Hindlimb muscle (tissue), 1 donor: ENCODE results near the gene MORF4L1. TPM values are rescaled to one million over a fixed set of nuclear protein-coding genes. Genes with fewer than 3 reads are reported as not detected.
"Not testable (repeated sequence)": the region's sequence is repeated elsewhere in the genome, so short reads cannot be mapped to it uniquely, and the experiment has no call there.

Experiments used
- DNase-seq: peaks from one replicate; pipeline ENCODE4 v3.0.0-alpha.2; 2013
- polyA plus RNA-seq: library from polyadenylated mRNA; unstranded; fragments of 120-200 nt; gene quantifications from one replicate; pipeline ENCODE4 v1.2.1, GENCODE V29; 2013; ENCODE audit not compliant: insufficient read length

Gene MORF4L1
- polyA plus RNA-seq, 1 donor: 485 TPM

DNA sequence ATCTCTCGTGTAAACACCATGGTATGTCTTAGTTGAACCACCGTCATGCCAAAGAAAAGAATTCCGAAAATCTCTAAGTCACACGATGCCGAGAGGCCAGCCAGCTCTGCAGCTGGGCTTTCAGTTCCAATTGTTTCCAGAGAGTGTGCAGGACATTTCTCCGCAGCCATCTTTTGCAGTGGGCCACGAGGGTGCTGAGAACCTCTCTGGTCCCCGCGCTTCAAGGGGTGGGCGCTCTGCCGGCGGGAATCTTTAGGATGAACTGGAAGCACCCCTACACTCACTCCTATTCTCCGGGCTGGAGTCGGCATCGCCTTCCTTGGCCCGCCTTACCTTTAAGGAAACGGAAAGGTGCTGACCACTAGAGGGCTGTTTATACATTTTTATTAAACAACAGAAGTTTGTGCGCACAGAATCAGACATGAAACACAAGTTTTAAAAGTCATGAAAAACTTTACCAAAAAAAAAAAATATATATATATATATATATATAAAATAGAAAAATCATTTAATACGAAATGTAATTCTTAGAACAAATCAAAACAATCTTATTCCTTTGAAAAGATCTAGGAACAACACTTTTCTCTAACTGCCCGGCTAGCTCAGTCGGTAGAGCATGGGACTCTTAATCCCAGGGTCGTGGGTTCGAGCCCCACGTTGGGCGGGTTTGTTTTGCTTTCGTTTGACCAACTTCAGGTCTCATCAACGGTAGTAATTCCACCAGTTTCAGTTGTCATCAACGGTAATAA is 12.5 kb upstream of the MORF4L1 start:
- peak; percentile 71 for DNase-seq

- not testable (repeated sequence) for DNase-seq
Measured at GRCh38 chr15:78865585-78865984, 7.1 kb upstream of the MORF4L1 start.

GRCh38 chr15:78866031-78866430 is 6.7 kb upstream of the MORF4L1 start:
- DNase-seq: not testable (repeated sequence)

GRCh38 chr15:78866803-78867202 is 5.9 kb upstream of the MORF4L1 start:
- no peak for DNase-seq

- no peak for DNase-seq
Measured at GRCh38 chr15:78868366-78868765, 4.3 kb upstream of the MORF4L1 start.

- not testable (repeated sequence) for DNase-seq
Measured at GRCh38 chr15:78871483-78872127, 1.1 kb upstream of the MORF4L1 start.

- DNase-seq: peak; percentile 86
Measured at GRCh38 chr15:78872972-78873792, 492 bp downstream of the MORF4L1 start.

- peak; percentile 35 for DNase-seq
Measured at GRCh38 chr15:78873793-78874765, 1.4 kb downstream of the MORF4L1 start.

DNA sequence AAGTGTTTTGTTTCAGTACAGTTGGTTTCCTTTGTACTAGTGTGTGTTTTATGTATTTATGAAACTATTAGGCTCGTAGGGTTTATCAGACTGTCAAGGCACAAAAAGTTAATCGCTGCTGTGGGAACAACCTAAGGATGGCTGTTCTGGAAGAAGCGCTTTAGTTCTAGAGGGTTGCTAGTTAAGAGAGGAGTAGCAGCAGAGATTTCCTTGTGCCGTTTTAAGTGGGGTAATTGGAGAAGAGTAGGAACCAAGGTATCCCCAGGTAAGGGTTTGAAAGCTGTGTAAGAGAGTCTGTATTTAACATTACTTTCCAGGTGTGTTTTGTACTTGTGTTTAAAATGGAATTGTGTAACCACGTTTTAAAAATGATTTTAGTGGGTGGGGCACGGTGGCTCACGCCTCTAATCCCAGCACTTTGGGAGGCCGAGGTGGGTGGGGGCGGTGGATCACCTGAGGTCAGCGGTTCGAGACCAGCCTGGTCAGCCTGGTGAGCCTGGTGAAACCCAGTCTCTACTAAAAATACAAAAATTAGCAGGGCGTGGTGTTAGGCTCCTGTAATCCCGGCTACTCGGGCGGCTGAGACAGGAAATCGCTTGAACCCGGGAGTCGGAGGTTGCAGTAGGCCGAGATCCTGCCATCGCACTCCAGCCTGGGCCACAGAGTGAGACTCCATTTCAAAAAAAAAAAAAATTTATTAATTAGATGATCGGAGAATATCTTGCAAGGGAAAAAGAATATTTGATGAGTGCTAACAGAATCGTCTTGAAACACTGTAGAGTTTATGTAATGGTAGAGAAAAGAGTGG is 2.6 kb downstream of the MORF4L1 start:
- no peak for DNase-seq

DNA sequence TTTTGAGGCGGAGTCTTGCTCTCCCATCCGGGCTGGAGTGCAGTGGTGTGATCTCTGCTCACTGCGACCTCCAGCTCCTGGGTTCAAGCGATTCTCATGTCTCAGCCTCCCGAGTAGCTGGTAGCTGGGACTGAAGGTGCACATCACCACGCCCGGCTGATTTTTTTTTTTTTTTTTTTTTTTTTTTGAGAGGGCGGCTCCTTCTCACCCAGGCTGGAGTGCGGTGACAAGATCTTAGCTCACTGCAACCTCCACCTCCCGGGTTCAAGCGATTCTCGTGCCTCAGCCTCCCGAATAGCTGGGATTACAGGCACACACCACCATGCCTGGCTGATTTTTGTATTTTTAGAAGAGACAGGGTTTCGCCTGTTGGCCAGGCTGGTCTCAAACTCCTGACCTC is 4.3 kb downstream of the MORF4L1 start:
- DNase-seq: not testable (repeated sequence)

- DNase-seq: no peak
Measured at GRCh38 chr15:78878356-78878755, 5.7 kb downstream of the MORF4L1 start.

- no peak for DNase-seq
Measured at GRCh38 chr15:78879517-78880241, 7.0 kb downstream of the MORF4L1 start.

GRCh38 chr15:78880242-78880533 is 7.5 kb downstream of the MORF4L1 start:
- no peak for DNase-seq

GRCh38 chr15:78880813-78881212 is 8.1 kb downstream of the MORF4L1 start:
- no peak for DNase-seq

- DNase-seq: no peak
Measured at GRCh38 chr15:78881681-78882080, 9.0 kb downstream of the MORF4L1 start.

- no peak for DNase-seq
Measured at GRCh38 chr15:78889000-78889399, 16.3 kb downstream of the MORF4L1 start.

GRCh38 chr15:78893538-78893937 is 20.8 kb downstream of the MORF4L1 start:
- no peak for DNase-seq

DNA sequence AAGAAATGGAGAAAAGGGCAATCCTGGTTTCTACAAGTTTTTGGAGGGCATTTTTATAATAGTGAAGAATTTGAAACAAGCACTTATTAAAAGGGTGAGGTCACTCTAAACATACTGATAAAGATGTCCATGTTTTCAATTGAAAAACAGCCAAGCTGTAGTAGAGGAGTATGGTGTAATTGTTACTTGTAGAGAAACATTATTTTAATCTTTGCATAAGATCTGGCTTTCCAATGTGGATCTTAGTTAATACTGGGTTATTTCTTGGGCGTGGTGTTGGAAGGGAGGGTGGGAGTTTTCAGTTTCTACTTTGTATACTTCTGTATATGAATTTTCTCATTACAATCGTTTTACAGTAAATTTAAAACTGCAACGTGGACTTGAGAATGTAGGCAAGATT is 22.8 kb downstream of the MORF4L1 start:
- no peak for DNase-seq

GRCh38 chr15:78898540-78898939 is 25.9 kb downstream of the MORF4L1 start:
- DNase-seq: no peak

DNA sequence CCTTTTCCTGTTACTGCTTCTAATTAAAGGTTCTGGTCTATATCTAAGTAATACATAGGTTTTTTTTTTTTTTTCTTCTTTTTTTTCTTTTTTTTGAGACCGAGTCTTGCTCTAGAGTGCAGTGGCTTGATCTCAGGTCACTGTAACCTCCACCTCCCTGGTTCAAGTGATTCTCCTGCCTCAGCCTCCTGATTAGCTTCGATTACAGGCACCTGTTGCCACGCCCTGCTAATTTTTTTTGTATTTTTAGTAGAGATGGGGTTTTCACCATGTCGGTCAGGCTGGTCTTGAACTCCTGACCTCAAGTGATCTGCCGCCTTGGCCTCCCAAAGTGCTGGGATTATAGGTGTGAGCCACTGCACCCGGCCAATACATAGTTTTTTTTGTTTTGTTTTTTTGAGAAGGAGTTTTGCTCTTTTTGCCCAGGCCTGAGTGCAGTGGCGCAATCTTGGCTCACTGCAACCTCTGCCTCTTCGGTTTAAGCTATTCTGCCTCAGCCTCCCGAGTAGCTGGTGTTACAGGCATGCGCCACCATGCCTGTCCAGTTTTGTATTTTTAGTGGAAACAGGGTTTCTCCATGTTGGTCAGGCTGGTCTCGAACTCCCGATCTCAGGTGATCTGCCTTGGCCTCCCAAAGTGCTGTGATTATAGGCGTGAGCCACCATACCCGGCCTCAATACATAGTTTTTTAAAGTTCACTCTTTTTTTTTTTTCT is 28.3 kb downstream of the MORF4L1 start:
- not testable (repeated sequence) for DNase-seq
